Activated gamma-delta T cell treated with anti-CD3 and anti-CD28 coated beads, Interleukin-2, amount 50 U/mL, for 16 hours (primary cell): ENCODE results near the gene PIGU.
"Not testable (repeated sequence)": the region's sequence is repeated elsewhere in the genome, so short reads cannot be mapped to it uniquely, and the experiment has no call there.

Experiments used
- DNase-seq: peaks from one replicate; pipeline ENCODE4 v3.0.0-alpha.2; 2020; ENCODE audit warnings: low read depth

The PIGU gene

DNA sequence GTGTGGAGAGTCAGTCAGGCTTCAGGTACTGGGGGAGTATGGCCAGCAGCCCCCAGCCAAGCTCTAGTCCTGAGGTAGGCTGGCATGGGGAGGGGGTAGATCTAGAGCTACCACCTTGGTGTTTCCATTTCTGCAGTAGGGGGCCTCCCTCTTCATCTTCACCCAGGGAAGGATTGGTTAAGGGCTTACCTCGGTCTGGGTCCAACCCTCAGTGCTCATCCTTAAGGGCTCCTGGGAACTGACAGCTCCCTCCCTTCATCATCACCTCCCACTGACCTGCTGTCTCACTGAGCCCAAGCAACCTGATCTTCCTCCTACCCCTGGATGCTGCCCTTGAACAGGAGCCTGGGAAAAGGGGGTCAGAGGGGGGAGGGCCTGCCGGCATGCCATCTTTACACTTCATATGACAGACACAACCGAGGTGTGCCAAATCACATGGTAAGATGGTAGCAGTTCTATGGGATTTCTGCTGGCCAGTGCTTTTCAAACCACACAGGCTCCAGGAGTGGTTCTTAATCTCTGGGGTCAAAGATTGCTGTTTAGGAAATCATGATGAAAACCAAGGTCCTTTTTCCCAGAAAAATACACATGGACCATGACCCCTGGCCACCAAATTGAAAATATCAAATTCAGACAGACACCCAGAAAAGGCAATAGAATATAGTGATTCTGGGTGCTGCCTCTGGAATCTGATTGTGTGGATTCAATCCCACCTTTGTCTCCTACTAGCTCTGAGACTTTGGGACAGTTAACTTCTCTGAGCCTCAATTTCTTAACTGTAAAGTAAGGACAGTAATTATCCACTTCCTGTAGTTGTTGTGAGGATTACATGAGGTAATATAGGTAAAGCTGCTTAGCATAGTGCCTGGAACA, 30.3 kb upstream of the PIGU start:
- DNase-seq: no peak

DNA sequence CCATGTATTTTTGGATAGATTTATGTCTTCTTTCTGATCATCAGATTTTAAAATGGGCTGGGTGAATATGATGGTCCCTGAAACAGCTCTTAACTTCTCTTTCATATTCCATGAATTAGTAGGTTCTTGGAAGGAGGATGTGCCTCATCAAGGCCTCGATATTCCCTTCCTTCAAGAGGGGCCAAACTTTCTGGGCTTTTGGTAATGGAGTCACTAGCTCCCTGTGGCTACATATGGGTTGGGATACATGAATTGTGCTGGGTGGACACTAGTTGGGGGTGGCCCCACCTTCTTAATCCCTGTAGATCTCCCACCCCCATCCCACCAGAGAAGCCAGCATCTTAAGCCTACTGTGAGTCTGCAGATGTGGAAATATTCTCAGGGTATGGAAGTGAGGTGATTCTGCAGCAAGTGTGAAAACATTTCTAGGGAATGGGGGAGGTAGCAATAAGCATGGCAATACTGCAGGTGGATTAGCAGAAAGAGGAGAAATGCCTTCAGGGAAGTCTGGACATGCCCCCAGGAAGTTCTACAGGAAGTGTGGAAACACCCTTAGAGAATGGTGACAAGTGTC, 29.5 kb upstream of the PIGU start:
- no peak for DNase-seq

DNA sequence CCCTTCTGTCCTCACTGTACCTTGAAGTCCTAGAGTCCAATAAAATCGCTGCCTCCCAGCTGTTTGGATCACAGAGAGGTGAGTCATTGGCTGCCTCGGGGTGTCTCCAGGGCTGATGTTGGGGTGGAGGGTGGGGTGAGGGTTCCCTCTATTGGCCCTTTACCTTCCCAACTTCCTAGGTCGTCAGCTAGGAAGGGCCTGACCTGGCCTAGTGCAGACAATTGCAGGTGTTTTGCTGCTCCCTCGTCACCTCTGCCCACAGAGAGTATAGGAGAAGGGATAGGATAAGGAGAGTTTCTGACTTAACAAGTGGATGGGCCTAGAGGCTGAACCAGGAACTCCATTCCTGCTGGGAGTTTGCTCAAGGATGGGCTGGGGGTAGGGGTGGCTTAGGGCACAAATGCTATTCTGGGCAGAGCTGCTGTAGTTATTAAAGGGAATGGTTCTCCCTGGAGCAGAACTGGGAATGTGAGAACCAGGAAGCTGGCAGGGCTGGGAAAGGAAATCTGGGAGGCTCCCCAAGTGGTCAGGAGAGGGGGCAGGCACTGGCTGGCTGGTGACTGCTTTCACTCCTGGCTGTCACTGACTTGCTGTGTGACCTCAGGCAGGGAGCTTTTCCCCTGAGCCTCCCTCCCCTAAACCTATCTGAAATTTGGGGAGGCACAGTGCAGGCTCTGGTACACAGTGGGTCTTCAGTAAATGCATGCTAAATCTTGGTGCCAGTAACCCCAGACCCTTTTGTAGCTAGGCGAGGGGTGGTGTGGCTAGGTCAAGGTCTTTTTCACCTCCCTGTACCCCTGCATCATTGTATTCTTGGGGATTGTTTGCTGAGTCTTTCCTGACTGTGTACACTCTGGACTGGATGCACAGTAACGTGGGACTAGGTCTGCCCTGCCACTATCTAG, 28.8 kb upstream of the PIGU start:
- DNase-seq: no peak

DNA sequence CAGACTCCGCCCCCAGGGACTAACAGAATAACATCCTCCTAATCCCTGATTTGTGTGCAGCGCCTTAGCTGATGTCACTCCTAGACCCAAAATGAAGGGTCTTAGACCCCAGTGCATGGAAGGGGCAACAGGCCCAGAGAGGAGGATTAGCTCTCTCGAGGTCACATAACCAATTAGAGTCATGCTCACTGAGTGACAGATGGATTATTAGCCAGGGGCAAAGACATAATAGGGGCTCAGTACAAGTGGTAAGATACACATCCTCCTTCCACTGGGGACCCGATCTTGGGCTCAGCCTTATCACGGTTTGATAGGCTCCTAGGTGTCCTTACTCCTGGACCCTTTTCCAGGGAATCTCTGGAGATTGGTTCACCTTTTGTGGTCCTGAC, 28.1 kb upstream of the PIGU start:
- DNase-seq: no peak

DNA sequence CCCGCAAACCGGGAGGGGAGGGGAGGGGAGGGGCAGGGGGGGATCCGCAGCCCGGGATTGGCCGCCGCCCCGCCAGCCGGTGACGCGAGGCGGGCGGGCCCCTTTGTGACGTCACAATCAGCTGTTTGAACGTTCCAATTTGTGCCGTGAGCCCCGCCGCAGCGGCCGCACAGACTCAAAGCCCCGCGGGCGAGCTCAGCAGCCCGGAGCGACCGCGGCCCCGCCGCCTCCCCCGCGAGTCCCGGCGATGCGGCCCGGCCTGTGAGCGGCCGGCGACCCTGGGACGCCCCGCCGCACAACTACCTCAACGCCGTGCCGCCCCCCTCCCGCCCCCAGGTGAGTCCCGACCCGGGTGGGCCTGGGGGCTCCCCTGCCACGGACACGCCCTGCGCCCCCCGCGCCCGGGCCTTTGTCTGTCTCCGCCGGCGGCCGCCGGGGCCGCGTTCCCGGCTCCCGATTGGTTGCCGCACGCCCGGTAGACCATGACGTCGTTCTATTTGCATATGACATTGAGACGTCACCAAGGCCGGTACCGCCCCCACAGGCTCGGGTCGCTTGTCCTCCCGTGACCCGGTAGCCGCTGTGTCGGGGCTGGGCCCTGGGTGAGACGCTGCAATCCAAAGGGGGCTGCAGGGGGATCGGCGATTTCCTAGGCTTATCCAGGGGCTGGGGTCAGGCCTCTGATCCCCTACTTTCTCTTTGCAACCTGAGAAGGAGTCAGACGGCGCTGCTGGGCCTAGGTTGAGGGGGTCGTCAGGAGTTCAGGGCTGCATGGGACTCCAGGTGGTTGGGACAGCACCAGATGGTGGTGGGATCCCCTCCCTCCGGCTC, 27.5 kb upstream of the PIGU start, which contains the start of gene TP53INP2:
TSS of gene TP53INP2 (plus strand) at position 168 of the 831 bp plus-strand sequence. CDS start 4,396 bp downstream, outside the sequence.
- peak; percentile 68 for DNase-seq

DNA sequence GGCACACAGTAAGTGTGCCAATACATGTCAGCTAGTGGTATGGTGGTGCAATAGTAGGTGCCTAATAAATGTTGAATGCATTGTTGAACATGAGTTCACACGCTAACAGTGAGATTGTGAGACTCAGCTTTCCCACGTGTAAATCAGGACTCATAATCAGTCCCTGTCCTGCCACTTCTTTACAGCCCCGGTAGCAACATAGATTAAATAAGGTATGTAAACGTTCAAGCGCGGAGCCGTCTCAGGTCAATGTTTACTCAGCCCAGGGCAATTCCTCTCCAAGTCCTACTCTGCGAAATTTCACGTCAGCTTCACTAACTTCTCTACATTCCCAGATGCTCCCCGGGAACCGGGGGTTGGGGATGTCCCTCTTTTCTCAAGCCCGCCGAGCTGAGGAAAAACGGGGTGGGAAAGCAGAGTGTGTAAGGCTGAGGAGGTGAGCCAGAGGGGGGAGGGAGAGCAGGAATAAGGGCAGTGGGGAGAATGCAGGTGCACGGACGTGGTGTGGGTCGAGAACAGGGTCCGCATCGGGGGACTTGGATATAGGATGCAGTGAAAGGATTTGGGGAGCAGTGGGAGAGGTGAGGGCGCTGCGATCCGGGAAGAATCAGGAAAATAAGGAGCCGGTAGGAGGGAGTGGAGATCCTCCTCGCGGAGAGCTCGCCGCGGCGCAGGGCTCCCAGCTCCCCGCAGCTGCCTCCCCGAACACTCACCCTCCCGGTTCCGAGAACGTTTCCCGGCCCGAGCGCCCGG, 26.7 kb upstream of the PIGU start:
- DNase-seq: no peak

DNA sequence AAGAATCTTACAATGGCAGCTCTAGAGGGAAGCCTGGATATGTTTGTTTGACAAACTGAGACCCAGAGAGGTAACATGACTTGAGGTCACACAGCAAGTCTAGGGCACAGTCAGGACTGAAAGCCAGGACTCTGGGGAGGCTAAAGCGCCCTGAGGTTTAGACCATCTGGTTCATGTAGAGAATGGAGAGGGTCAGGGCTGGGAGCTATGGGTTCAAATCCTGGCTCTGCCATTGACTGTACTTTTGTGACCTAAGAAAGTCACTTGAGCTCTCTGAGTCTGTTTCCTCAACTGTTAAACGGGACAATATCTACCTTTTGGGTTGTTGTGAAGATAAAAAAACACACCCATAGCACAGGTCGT, 26.1 kb upstream of the PIGU start:
- DNase-seq: no peak

DNA sequence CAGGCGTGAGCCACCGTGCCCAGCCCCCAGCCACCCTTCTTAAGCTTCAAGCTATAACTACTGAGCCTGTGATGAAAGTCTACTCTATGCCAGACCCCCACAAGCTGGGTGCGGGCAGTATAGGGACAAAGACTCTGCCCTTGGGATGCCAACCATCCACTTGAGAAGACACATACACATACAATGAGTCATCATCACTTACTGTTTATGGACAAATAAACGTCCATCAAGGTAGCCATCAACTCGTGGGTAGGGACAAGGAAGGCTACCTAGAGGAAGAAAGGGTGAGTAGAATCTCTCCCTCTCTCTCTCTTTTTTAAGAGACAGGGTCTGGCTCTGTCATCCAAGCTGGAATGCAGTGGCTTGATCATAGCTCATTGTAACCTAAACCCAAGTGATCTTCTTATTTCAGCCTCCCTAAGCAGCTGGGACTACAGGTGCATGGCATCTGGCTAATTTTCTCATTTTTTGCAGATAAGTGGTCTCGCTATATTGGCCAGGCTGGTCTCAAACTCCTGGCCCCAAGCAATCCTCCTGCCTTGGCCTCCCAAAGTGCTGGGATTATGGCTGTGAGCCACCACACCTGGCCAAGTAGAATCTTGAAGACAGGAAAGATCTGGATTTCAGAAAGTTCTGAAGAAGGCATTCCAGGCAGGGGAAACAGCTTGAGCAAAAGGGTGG, 24.7 kb upstream of the PIGU start:
- no peak for DNase-seq

DNA sequence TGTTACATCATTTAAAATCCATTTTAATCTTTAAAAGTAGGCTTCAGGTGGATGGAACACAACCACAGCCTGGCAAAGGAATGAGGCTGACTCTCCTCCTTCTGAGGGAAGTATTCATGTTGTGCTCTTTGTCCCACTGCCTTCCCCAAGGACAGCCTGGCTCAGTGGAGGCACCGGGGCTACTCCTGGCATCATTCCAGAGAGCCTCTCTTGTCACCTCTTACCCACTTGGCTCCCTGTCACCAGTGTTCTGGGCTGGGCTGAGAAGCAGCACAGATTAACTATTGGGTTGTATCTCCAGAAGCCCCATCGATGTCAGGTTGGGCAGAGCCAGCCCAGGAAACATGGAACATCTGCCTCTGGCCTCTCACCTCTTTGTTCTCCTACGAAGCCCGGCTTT, 16.5 kb upstream of the PIGU start:
- no peak for DNase-seq

DNA sequence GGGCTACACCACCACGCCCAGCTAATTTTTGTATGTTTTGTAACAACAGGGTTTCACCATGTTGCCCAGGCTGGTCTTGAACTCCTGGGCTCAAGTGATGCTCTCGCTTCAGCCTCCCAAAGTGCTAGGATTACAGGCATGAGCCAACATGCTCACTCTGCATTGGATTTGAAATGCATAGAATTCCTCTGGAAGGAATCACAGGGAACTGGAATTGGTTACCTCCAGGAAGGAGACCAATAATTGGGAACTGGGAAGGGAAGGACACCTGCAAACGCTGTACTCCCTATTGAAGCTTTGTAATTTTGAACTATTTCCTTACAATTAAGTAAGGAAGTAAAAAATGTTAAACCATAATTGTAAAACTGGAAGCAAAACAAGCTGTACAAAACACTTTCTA, 14.9 kb upstream of the PIGU start:
- no peak for DNase-seq

DNA sequence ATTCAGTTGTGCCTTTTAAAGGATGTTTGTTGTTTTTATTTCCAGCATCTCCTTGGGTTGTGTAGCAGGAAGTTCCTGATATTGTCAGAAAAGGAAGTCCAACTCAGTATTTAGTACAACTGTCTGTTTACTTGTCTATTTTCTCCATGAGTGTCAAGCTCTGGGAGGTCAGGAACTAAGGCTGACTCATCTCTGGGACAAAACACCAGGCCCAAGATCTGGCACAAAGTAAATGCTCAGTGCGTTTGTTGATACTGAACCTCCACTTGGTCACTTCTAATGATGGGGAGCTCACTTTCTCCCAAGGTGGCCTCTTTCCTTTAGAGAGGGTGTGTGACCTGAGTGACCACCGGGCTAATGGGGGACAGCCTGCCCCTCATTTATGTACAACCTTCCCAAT, 12.6 kb upstream of the PIGU start:
- DNase-seq: no peak

DNA sequence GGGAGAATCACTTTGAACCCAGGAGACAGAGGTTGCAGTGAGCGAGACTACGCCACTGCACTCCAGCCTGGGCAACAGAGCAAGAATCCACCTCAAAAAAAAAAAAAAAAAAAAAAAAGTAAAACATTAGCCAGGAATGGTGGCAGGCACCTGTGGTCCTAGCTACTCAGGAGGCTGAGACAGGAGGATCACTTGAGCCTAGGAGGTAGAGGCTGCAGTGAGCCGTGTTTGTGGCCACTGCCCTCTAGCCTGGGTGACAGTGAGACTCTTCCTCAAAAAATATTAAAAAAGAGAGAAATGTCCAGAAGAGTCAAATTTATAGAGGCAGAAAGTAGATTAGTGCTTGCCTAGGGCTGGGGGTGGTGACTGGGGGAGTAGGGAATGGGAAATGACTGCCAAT, 6.8 kb upstream of the PIGU start:
- DNase-seq: no peak

DNA sequence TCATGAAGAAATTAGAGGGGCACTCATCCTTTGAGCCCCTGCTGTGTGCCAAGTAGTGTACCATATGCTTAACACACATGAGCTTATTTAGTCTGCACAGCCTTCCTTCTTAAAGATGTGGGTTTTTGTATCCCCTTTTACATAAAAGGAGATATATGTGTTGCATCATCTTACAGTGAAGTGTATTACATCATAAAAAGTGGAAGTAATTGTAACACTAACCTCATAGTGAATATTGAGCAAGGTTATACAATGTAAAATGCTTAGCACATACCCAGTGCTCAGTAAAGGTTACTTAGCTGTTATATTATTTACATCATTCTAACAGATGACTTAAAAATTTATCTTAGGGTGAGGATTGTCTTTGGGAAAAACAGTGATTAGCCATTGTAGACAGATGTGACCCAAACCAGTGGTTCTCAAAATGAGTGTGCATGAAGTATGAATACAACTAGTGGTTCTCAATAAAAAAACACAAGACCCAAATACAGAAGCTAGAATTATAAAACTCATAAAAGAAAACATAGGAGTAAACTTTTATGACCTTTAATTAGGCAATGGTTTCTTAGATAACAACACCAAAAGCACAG, 3.8 kb upstream of the PIGU start:
- DNase-seq: no peak

DNA sequence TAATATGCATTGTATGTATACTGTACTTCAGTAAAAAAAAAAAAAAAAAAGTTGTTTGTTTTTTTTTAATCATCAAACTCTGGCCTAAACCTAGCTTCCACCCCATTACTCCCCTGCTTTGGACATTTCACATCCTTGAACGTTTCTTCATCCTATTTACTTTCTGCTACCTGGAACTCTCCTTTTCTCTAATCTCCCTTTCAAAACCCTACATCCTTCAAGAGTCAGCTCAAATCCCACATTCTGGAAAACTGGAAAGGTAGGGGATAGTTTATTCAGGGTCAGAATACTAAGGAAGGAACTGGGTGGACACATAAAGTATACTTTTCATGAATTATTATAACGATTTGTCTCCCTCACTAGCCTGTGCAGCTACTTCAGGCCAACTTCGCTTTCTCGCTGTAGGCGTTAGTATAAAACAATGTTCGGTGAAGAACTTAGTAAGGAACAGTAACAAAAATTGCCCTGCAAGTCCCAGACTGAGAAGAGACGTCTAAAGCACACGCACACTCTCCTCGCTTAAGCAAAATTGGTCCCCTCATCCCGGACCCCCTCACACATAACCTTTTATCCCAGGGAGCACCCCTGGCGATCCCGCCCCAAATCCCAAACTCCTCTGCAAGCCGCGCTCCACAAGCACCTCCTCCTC, 775 bp downstream of the PIGU start:
- DNase-seq: no peak

DNA sequence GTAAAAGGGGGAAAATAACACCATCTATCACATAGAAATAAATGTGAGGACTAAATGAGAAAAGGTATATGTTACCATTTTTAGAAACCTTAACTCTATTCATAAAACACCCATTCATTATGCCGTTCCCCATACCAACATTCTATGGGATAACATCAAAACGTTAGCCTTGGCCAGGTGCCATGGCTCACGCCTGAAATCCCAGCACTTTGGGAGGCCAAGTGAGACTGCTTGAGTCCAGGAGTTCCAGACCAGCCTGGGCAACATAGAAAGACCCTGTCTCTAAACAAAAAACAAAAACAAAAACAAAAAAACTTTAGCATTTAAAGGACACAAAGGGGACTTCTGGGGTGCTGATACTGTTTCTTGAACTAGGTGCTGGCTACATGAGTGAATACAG, 1.3 kb downstream of the PIGU start:
- no peak for DNase-seq

DNA sequence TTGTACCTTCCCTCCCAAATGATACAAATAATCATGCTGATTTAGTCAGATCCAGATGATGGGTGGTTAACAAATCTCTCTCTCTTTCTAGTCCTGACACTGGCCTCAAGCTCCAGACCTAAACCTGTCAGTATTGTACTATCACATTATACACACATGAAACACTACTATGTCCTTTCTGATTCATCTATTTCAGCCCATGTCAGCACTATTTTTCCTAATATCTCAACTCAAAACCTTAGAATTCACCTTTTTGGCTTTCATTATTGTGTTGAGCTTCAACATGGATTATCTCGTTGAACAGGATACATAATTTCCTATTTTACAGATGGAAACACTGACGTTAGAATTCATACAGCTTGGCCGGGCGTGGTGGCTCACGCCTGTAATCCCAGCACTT, 3.5 kb downstream of the PIGU start:
- no peak for DNase-seq

DNA sequence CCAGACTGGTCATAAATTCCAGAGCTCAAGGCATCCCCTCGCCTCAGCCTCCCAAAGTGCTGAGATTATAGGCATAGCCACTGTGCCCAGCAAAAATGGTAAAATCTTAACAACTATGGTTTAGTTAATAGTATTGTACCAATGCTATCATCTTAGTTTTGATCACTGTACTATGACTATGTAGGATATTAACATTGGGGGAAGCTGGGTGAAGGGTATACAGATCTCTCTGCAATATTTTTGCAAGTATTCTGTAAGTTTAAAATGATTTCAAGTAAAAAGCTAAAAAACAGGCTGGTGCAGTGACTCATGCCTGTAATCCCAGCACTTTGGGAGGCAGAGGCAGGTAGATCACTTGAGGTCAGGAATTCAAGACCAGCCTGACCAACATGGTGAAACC, 7.8 kb downstream of the PIGU start:
- no peak for DNase-seq

DNA sequence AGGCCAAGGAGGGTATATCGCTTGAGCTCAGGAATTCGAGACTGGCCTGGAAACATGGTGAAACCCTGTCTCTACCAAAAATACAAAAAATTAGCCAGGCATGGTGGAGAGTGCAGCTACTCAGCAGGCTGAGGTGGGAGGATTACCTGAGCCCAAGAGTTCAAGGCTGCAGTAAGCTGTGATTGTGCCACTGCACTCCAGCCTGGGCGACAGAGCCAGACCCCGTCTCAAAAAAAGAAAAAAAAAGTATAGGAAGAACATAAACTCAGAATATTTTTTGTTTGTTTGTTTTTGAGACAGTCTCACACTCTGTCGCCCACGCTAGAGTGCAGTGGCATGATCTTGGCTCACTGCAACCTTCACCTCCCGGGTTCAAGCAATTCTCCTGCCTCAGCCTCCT, 12.1 kb downstream of the PIGU start:
- not testable (repeated sequence) for DNase-seq

DNA sequence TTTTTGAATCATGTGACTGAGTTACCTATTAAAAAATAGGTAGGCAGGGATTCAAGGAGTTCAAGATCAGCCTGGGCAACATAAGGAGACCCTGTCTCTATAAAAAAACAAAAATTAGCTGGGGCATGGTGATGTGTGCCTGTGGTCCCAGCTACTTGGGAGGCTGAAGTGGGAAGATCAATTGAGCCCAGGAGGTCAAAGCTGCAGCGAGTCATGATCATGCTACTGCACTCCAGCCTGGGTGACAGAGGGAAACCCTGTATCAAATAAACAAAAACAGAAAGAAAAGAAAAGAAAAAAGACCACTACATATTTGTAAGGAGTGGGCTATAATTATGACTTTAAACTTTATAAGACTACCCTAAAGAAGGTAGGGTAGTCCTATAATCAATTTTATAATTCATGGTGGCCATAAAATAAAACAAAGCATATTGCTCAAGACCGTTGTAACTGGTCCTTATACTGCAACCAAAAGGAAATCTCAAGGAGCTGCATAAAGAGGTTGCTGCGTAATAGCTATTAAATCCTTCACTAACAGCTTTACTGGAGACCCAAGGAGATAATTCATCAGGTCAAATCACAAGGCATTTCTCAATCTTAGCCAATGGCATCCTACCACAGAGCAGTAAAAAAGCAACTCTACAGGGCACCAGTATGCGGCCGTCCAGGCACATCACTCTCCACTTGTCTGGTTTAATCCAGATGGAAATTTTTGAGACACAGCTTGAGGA, 13.5 kb downstream of the PIGU start:
- DNase-seq: no peak
